ENCODE data around the gene MRPS17.

MRPS17 gene

DNA sequence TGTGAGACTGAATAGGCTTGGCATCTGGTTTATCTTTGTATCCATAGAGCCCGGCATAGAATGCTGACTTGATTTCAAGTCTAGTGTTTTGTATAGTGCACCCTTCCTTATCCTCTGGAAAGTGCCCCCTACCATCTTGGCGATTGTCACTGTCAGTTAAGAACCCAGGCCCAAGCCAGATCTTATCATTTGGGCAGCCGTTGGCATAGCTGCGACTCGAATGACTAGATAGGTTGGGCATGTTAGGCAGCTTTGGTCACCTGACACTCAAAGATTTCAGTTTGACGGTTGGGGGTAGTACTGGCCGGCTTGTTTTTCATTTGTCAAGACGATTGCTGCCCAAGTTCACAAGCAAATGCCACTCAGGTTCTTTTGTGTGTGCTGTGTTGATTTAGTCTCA is 19.3 kb downstream of the MRPS17 start:
- TF ChIP-seq SIN3A (IDR thresholded peaks at IDR 0.05; ENCODE audit: borderline replicate concordance, insufficient read depth, low read length) = no peak
- TF ChIP-seq TAF1 (IDR thresholded peaks at IDR 0.05; ENCODE audit: borderline replicate concordance, insufficient read depth, low read length) = no peak
- no peak for TF ChIP-seq FOXP2 (optimal IDR thresholded peaks at IDR 0.05; ENCODE audit: borderline replicate concordance, extremely low read depth, extremely low read length, insufficient read depth)
- TF ChIP-seq POLR2AphosphoS5 (IDR thresholded peaks at IDR 0.05; ENCODE audit: low read depth, low read length) = no peak
- TF ChIP-seq, protein P1, sequence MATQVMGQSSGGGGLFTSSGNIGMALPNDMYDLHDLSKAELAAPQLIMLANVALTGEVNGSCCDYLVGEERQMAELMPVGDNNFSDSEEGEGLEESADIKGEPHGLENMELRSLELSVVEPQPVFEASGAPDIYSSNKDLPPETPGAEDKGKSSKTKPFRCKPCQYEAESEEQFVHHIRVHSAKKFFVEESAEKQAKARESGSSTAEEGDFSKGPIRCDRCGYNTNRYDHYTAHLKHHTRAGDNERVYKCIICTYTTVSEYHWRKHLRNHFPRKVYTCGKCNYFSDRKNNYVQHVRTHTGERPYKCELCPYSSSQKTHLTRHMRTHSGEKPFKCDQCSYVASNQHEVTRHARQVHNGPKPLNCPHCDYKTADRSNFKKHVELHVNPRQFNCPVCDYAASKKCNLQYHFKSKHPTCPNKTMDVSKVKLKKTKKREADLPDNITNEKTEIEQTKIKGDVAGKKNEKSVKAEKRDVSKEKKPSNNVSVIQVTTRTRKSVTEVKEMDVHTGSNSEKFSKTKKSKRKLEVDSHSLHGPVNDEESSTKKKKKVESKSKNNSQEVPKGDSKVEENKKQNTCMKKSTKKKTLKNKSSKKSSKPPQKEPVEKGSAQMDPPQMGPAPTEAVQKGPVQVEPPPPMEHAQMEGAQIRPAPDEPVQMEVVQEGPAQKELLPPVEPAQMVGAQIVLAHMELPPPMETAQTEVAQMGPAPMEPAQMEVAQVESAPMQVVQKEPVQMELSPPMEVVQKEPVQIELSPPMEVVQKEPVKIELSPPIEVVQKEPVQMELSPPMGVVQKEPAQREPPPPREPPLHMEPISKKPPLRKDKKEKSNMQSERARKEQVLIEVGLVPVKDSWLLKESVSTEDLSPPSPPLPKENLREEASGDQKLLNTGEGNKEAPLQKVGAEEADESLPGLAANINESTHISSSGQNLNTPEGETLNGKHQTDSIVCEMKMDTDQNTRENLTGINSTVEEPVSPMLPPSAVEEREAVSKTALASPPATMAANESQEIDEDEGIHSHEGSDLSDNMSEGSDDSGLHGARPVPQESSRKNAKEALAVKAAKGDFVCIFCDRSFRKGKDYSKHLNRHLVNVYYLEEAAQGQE (IDR thresholded peaks at IDR 0.05; ENCODE audit: insufficient read depth in 1 of 2, low read depth in 2 of 2, low read length in 2 of 2) = no peak

DNA sequence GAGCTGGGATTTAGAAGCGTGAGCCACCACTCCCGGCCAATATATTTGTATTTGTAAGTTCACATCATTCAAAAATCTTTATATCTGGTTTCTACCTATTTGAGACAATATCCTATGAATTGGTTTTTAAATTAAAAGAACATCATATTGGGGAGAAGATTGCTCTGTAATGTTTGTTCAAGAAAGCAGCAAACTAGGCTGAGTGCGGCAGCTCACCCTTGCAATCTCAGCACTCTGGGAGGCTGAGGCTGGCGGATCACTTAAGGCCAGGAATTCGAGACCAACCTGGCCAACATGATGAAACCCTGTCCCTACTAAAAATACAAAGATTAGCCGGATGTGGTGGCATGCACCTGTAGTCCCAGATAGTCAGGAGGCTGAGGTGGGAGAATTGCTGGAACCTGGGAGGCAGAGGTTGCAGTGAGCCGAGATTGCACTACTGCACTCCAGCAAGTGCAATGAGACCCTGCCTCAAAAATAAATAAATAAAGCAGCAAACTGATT is 22.1 kb downstream of the MRPS17 start:
- TF ChIP-seq, protein P1 (IDR thresholded peaks at IDR 0.05; ENCODE audit: insufficient read depth in 1 of 2, low read depth in 2 of 2, low read length in 2 of 2) = no peak
- no peak for TF ChIP-seq SIN3A (IDR thresholded peaks at IDR 0.05; ENCODE audit: borderline replicate concordance, insufficient read depth, low read length)
- no peak for TF ChIP-seq POLR2AphosphoS5 (IDR thresholded peaks at IDR 0.05; ENCODE audit: low read depth, low read length)
- no peak for TF ChIP-seq TAF1 (IDR thresholded peaks at IDR 0.05; ENCODE audit: borderline replicate concordance, insufficient read depth, low read length)
- no peak for TF ChIP-seq FOXP2 (optimal IDR thresholded peaks at IDR 0.05; ENCODE audit: borderline replicate concordance, extremely low read depth, extremely low read length, insufficient read depth)

DNA sequence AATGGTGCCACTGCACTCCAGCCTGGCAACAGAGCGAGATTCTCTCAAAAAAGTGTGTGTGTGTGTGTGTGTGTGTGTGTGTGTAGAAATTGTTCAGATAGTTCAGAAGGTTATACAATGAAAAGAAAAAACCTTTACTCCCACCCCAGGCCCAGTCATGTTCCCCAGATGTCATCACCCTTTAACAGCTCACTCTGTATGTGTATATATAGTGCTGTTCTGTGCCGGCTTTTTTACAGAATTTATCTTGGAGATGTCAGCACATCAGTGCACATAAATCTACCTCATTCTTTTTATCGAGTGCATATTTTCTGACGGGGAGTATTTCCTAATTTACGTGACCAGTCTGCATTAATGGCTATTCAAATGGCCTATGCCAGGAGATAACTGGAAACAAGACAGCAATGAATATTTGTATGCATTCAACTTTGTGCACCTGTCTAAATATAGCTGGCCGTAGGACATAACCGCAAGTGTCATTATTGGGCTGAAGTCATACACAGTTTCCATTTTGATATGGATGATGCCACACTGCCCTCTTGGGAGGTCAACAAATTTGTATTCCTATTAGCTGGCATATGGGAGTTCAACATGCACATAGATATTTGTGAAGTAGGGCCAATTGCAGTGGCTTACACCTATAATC is 24.4 kb downstream of the MRPS17 start:
- TF ChIP-seq SIN3A (IDR thresholded peaks at IDR 0.05; ENCODE audit: borderline replicate concordance, insufficient read depth, low read length) = no peak
- TF ChIP-seq POLR2AphosphoS5 (IDR thresholded peaks at IDR 0.05; ENCODE audit: low read depth, low read length) = no peak
- TF ChIP-seq FOXP2 (optimal IDR thresholded peaks at IDR 0.05; ENCODE audit: borderline replicate concordance, extremely low read depth, extremely low read length, insufficient read depth) = no peak
- no peak for TF ChIP-seq TAF1 (IDR thresholded peaks at IDR 0.05; ENCODE audit: borderline replicate concordance, insufficient read depth, low read length)
- TF ChIP-seq, protein P1 (IDR thresholded peaks at IDR 0.05; ENCODE audit: insufficient read depth in 1 of 2, low read depth in 2 of 2, low read length in 2 of 2) = no peak

DNA sequence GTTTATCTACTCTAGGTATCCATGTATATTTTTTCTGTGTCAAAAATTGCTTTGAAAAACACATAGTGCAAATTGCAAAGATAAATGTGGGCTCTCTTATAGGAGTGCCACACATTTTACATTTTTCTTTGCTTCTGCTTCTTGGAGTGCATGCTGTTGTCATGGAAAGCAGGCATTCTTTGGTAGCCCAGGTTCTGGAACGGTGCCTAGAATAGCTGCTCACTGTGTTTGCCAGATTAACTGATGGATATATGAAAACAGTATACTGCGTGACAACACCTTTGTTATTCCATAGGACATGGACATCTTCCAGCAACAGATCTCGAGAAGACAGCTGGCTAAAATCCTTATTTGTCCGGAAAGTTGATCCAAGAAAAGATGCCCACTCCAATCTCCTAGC is 26.2 kb downstream of the MRPS17 start:
- TF ChIP-seq, protein P1 (IDR thresholded peaks at IDR 0.05; ENCODE audit: insufficient read depth in 1 of 2, low read depth in 2 of 2, low read length in 2 of 2) = no peak
- TF ChIP-seq TAF1 (IDR thresholded peaks at IDR 0.05; ENCODE audit: borderline replicate concordance, insufficient read depth, low read length) = no peak

DNA sequence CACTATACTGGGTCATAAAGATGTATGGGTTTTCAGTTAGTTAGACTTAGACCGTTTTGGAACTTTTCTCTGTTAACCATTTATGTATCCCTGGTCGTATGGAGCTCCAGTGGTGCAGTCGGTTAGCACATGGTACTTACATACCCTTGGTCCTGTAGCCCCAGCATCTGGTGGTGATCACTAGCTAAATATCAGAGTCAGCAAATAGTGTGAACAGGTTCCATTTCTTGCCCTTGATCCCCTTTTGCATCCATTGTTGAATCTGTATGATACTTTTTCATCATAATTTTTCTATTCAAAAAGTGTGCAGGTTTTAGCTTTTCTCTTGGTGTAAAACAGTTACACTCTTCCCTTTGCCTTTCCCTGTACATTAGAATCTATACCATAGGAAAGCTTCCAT is 28.6 kb downstream of the MRPS17 start:
- TF ChIP-seq TAF1 (IDR thresholded peaks at IDR 0.05; ENCODE audit: borderline replicate concordance, insufficient read depth, low read length) (no peak), SIN3A (IDR thresholded peaks at IDR 0.05; ENCODE audit: borderline replicate concordance, insufficient read depth, low read length) (no peak), FOXP2 (optimal IDR thresholded peaks at IDR 0.05; ENCODE audit: borderline replicate concordance, extremely low read depth, extremely low read length, insufficient read depth) (no peak), POLR2AphosphoS5 (IDR thresholded peaks at IDR 0.05; ENCODE audit: low read depth, low read length) (no peak)
- TF ChIP-seq, protein P1 (IDR thresholded peaks at IDR 0.05; ENCODE audit: insufficient read depth in 1 of 2, low read depth in 2 of 2, low read length in 2 of 2) = no peak

Measured in PFSK-1 (cell line).